CD1c-positive myeloid dendritic cell (primary cell): ENCODE measurements around the gene RABGAP1L.
"Not testable (repeated sequence)": the region's sequence is repeated elsewhere in the genome, so short reads cannot be mapped to it uniquely, and the experiment has no call there.

Experiments used
- DNase-seq: peaks from one replicate; pipeline ENCODE4 v3.0.0-alpha.2; 2016; ENCODE audit errors: extremely low spot score

The RABGAP1L gene

GRCh38 chr1:174238845-174239501, 79.7 kb downstream of the RABGAP1L start:
- not testable (repeated sequence) for DNase-seq

DNA sequence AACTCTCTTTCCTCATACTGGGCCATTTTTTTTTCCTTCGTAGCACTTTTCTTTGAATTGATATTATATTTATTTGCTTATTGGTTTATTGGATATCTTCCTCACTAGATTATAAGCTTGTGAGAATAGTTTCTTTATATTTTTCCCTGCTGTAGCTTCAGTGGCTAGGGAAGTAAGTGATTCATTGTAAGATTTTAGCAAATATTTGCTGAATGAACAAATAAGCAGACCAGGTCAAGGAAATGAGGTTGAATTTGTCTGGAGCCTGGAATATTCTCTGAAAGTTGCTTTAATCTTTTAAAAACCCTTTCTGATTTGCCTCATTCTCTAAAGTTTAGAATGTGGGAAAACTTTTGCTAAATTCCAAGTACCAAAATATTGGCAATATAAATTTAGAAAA, 80.2 kb downstream of the RABGAP1L start:
- no peak for DNase-seq

DNA sequence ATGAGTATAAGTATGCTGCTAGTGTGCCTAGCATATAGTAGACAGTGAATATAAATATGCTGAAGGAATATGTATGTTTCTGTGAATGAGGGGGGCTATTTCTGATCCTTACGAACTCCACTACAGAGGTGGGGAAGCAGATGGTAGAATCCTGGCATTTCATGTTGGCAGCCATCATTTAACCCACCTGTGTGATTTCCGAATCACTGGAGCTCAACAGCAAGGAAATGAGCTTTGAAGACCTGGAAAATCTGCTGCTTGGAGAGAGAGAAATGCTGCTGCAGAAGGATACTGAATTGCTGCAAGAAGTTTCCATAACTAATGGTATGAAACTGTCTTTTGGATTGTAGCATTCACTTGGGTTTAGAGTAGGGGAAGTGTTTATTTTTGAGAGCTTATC, 83.5 kb downstream of the RABGAP1L start:
- no peak for DNase-seq

- DNase-seq, result no peak
These were observed 84.2 kb downstream of the RABGAP1L start for GRCh38 chr1:174243451-174244000.

GRCh38 chr1:174244017-174244416, 84.7 kb downstream of the RABGAP1L start:
- DNase-seq, result no peak

DNA sequence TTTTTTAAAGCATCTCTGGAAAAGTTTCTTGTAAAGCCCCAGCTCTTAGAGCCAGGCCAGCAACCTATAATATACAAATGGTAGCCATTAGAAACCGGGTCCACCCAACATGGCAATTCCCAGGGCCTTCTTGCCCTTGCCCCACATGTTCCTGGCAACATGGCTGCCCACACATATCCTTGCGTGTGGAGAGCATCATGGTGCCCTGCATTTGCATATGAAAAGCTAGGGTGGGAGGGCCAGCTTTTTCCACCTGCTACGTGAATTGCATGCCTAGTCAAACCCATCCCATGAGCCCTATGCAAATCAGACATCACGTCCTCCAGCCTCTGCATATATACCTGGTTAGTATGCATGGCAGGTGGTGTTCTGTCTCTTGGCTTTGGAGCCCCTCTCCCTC, 88.2 kb downstream of the RABGAP1L start:
- no peak for DNase-seq

DNA sequence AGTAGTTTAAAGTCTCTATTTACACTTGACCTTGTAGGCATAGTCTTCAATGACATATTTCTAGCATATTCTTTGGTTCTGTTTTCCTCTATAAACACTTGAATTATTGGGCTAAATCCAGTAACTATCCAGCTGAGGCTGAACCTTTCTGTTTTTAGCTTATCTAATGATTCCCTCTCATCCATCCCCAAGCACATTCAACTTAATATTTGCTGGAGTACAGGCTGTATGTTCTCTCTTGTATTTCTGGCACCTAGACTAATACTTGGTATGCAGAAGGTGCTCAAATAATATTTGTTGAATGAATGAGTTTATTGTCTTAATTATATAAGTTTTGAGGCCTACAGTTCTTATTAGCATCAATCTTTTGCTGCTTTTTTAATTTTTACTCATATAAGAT, 88.7 kb downstream of the RABGAP1L start:
- no peak for DNase-seq

DNA sequence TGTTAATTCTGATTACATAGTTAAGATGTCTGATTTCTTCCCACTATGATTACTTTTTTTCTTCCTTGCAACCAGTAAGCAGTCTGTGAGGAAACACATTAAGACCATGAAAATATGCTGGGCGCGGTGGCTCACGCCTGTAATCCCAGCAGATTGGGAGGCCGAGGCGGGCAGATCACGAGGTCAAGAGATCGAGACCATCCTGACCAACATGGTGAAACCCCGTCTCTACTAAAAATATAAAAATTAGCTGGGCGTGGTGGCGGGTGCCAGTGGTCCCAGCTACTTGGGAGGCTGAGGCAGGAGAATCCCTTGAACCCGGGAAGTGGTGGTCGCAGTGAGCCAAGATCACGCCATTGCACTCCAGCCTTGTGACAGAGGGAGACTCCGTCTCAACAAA, 97.1 kb downstream of the RABGAP1L start:
- DNase-seq, result not testable (repeated sequence)

GRCh38 chr1:174258148-174258550, 98.8 kb downstream of the RABGAP1L start:
- peak; percentile 43 for DNase-seq

DNA sequence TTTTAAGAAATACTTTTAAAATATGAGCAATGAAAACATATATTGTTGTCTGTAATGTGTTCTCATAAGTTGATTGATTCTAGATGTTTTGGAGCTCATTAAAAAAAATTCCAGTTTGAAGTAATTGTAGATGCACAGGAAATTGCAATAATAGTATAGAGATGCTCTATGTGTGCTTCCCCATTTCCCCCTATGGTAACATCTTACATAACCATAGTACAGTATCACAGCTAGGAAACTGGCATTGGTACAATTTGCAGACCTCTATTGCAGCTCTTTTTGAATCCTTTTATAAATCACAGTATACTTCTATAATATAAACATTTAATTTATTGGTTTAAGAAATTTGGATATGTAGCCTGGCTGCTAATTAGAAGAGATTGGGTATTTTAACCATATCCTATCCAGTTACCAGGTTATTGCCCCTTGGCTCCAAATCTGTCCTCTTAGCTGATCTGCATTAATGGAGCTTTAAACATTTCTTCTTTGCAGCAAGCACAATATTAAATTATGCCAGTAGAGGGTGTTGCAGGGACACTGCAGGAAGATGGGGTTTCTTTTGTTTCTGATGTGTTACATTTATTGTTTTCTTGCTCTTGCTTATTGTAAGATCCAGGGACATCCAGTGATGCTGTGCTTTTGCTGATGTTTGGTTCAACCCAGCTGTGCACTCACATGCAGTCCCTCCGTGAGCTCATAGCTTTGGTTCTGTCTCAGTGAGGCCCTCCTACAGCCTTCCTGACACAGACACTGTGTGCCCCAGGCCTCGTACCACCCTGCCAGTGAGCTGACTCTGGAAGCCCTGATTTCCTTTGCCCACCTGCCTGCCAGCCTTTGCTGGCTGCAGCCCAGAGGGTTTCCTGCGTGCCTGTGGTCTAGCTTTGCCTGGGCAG, 103.3 kb downstream of the RABGAP1L start:
- DNase-seq, result peak; percentile 28

GRCh38 chr1:174265282-174265681, 106.0 kb downstream of the RABGAP1L start:
- no peak for DNase-seq

DNA sequence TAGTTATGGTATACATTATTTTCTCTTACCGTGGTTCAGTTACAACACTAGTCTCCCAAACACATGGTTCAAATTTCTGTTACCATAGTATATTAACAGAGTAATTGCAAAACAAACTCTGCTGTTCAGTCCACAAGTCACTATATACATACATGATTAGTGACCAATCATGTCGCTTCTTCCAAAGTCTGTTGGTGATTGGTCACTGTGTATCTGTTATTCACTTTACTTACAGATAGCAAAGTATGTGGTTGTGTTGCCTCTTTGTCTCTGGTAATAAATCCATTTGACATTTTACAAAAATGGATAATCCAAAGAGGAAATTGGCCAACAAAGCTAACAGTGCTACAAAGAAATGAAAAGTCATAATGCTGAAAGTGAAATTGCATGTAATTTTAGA, 107.2 kb downstream of the RABGAP1L start:
- DNase-seq, result no peak

DNA sequence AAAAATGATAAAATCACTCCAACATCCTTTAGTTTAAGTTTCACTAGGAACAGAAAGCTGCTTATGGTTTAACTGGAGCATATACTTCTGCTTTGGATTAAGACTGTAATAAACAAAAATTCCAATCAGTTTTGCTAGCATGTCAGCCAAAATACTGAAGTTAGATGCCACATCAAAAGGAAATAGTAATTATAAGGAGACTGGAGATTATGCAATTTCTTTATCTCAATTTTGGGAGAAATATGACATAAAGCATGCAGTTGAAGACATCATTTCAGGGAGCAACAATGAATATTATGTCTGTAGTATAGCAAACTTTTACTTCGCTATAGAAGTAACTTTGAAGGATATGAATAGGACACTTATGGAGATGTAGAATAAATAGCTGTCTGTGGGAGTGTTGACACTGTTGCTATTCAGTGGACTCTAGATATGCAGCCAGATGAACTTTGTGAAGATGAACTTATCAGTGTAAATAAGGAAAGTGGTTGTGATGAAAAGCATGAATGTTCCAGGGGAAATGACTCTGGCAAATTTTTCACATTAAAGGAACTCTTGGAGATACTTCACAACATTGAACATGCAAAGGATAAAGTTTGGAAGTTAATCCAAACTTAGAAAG, 107.8 kb downstream of the RABGAP1L start:
- DNase-seq, result no peak

GRCh38 chr1:174269989-174270651, 110.8 kb downstream of the RABGAP1L start:
- DNase-seq, result no peak

GRCh38 chr1:174273190-174273589, 113.9 kb downstream of the RABGAP1L start:
- DNase-seq, result no peak

DNA sequence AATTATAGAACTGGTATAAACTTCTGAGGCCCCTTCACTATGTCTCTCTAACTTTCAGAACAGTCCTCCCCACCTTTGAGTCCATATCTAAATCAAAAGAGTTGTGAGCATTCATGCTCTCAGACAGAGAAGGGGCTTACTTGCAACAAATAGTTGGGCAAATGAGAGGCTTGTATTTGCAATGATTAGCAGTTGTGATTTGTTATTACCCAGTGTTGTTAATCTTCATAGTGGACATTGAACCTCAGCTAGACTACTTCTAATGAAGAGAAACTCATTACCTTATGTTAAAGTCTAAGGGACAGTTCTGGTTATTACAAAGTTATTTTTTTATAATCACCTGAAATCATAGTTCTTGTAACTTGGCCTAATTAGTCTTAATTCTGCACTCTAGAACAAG, 114.5 kb downstream of the RABGAP1L start:
- no peak for DNase-seq

DNA sequence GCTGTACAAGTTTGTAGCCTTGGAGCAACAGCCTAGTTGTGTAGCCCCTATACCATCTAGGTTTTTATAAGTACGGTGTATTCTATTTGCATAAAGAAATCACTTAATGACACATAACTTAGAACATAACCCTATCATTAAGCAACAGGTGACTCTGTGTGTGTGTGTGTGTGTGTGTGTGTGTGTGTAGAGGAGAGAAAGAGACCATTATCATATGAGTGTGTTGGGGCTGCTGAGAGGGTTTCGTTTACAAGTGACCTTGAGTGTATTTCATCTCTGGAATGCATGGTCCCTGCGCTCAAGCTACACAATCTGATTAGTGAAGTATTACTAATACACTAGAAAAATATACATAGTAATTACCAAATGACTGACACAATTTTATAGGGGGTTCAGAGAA, 115.1 kb downstream of the RABGAP1L start:
- no peak for DNase-seq

DNA sequence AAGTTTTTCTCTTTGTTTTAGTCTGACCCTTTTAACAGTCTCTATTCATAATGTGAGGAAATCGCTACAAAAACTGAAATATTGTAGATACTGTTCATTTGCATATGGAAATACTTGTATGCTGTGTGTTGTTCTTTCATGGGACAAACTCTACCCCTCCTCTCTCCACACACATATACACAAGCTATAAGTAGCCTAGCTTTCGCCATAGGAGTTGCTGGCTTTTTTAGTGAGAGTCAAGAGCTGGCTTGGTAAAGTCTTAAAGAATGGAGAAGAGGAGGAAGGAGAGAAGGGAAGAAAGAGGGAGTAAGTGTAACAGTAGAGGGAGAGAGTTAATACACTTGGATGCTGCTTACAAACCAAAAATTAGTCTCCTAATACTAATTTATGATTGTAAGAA, 115.6 kb downstream of the RABGAP1L start:
- DNase-seq, result no peak

- DNase-seq, result no peak
These were observed 116.8 kb downstream of the RABGAP1L start for GRCh38 chr1:174276087-174276486.

DNA sequence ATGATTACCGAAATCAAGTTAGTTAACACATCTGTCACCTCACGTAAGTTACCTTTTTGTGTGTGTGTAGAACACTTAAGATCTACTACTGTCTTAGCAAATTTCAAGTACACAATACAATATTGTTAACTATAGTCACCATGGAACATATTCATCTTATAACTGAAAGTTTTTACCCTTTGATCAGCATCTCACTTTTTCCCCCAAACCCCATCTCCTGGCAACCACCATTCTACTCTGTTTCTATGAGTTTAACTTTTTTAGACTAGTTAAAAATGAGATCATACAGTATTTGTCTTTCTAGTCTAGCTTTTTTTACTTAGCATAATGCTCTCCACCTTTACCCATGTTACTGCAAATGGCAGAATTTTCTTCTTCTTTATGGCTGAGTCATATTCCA, 124.7 kb downstream of the RABGAP1L start:
- DNase-seq, result no peak

DNA sequence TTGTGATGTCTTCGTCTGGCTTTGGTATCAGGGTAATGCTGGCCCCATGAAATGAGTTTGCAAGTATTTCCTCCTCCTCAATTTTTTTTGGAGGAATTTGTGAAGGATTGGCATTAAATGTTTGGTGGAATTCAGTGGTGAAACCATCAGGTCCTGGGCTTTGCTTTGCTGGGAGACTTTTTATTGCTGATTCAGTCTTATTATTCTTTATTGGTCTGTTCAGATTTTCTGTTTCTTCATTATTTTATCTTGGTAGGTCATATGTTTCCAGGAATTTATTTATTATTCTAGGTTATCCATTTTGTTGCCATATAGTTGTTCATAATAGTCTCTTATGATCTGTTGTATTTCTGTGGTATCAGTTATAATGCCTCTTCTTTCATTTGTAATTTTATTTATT, 126.7 kb downstream of the RABGAP1L start:
- no peak for DNase-seq
